ENCODE results near the gene ZNF423. TPM values are rescaled to one million over a fixed set of nuclear protein-coding genes. Genes with fewer than 3 reads are reported as not detected.

The ZNF423 gene
- total RNA-seq (2014; rRNA removed; shearing (Covaris generic)) (0.13 and 0.43 TPM in 2 replicates), polyA plus RNA-seq (2016; fragmentation: Nextera tagmentation; extraction: Ambion mirVana) (0.49 and 0.72 TPM in 2 replicates)

GRCh38 chr16:49855822-49856671 is at the start of gene ZNF423:
Gene ZNF423, minus strand, starts transcription at chr16:49856112. Its CDS starts 338 bp downstream, at chr16:49855774.
- DNase-seq, result peak; percentile 29
- Histone ChIP-seq H3K4me3 (peak within 1 kb of the TSS; percentile 77), H3K36me3 (ENCODE audit: low read depth) (no peaks in the 10 kb centered on the region), H3K27me3 (replicated peaks; ENCODE audit: insufficient read depth) (peaks cover 18% of the 10 kb centered on the region), H3K4me1 (ENCODE audit: insufficient read depth) (no peaks in the 10 kb centered on the region), H3K27ac (no peak within 1 kb of the TSS), H4K20me1 (ENCODE audit: insufficient read depth) (no peaks in the 10 kb centered on the region), H3K79me2 (ENCODE audit: insufficient read depth) (no peaks in the 10 kb centered on the region), H3K9ac (peak within 1 kb of the TSS; percentile 60), H3K4me2 (ENCODE audit: unreplicated experiment) (peak within 1 kb of the TSS; percentile 83), H2AFZ (peak within 1 kb of the TSS; percentile 83), H3K9me2 (ENCODE audit: insufficient read depth) (no peaks in the 10 kb centered on the region), H3K9me3 (ENCODE audit: low read depth) (no peaks in the 10 kb centered on the region), H3F3A (ENCODE audit: insufficient read depth) (no peaks in the 10 kb centered on the region)
- in situ Hi-C loops (cut with MboI), result no loop called here
- WGBS, 2 experiments (ENCODE audit: low coverage in 1 of 2, low lambda C conversion rate in 2 of 2, missing lambda C conversion rate in 2 of 2), result 1% methylated on average over 20 to 56 of the region's 70 CpGs
- TF ChIP-seq EZH2 (IDR thresholded peaks at IDR 0.05; ENCODE audit: insufficient read depth, poor library complexity, severe bottlenecking) (no peak), EZH2phosphoT487 (IDR thresholded peaks at IDR 0.05; ENCODE audit: insufficient read depth, low read depth) (no peak)

GRCh38 chr16:49904348-49905062 is 48.6 kb upstream of the ZNF423 start:
- H2AFZ ChIP-seq, result no peak overlapping the region

GRCh38 chr16:49902908-49903307 is 47.0 kb upstream of the ZNF423 start:
- Histone ChIP-seq H3K4me2 (ENCODE audit: unreplicated experiment) (no peak overlapping the region), H2AFZ (no peak overlapping the region), H3K4me1 (ENCODE audit: insufficient read depth) (no peaks in the 10 kb centered on the region), H3K27me3 (replicated peaks; ENCODE audit: insufficient read depth) (no peaks in the 10 kb centered on the region), H4K20me1 (ENCODE audit: insufficient read depth) (no peaks in the 10 kb centered on the region), H3K79me2 (ENCODE audit: insufficient read depth) (no peaks in the 10 kb centered on the region), H3K36me3 (ENCODE audit: low read depth) (no peaks in the 10 kb centered on the region), H3K9me2 (ENCODE audit: insufficient read depth) (no peaks in the 10 kb centered on the region), H3F3A (ENCODE audit: insufficient read depth) (no peaks in the 10 kb centered on the region), H3K27ac (no peak overlapping the region), H3K9me3 (ENCODE audit: low read depth) (no peaks in the 10 kb centered on the region), H3K9ac (no peak overlapping the region), H3K4me3 (no peak overlapping the region)
- DNase-seq, result no peak
- WGBS, 2 experiments (ENCODE audit: low coverage in 1 of 2, low lambda C conversion rate in 2 of 2, missing lambda C conversion rate in 2 of 2), result 54 to 57% methylated on average over 5 of the region's 5 CpGs
- in situ Hi-C loops (cut with MboI), result no loop called here
- TF ChIP-seq EZH2 (IDR thresholded peaks at IDR 0.05; ENCODE audit: insufficient read depth, poor library complexity, severe bottlenecking) (no peak), EZH2phosphoT487 (IDR thresholded peaks at IDR 0.05; ENCODE audit: insufficient read depth, low read depth) (no peak)

More at GRCh38 chr16:49904348-49905062, 48.6 kb upstream of the ZNF423 start:
- no peak overlapping the region for H3K4me3 ChIP-seq
- H3K27me3 ChIP-seq (replicated peaks; ENCODE audit: insufficient read depth), result no peaks in the 10 kb centered on the region
- H3K9me3 ChIP-seq (ENCODE audit: low read depth), result no peaks in the 10 kb centered on the region
- 38 to 40% methylated on average over 9 of the region's 9 CpGs for WGBS, 2 experiments (ENCODE audit: low coverage in 1 of 2, low lambda C conversion rate in 2 of 2, missing lambda C conversion rate in 2 of 2)
- H4K20me1 ChIP-seq (ENCODE audit: insufficient read depth), result no peaks in the 10 kb centered on the region
- no peaks in the 10 kb centered on the region for H3K4me1 ChIP-seq (ENCODE audit: insufficient read depth)
- no peak overlapping the region for H3K27ac ChIP-seq
- DNase-seq, result no peak
- TF ChIP-seq EZH2phosphoT487 (IDR thresholded peaks at IDR 0.05; ENCODE audit: insufficient read depth, low read depth) (no peak), EZH2 (IDR thresholded peaks at IDR 0.05; ENCODE audit: insufficient read depth, poor library complexity, severe bottlenecking) (no peak)
- no peaks in the 10 kb centered on the region for H3K36me3 ChIP-seq (ENCODE audit: low read depth)
- in situ Hi-C loops (cut with MboI), result no loop called here
- H3K4me2 ChIP-seq (ENCODE audit: unreplicated experiment), result no peak overlapping the region
- no peak overlapping the region for H3K9ac ChIP-seq
- no peaks in the 10 kb centered on the region for H3F3A ChIP-seq (ENCODE audit: insufficient read depth)
- no peaks in the 10 kb centered on the region for H3K79me2 ChIP-seq (ENCODE audit: insufficient read depth)
- H3K9me2 ChIP-seq (ENCODE audit: insufficient read depth), result no peaks in the 10 kb centered on the region

DNA sequence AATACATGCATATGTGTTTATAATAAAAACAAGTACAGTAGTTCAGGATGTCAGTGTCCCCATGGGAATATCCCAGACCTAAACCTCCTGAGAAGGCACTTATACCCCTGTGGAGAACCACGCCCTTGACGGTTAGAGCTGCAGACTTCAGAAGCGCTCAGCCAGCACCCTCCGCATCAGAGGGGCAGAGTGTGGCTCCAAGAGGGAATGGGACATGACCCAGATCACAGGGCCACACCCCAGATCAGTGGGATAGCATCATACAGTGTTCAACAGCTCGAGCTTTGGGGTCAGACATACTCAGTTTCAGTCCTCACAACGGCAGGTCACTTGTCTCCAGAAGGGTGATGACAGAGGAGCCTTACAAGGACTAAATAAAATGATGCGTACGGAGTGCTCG is 45.8 kb upstream of the ZNF423 start:
- DNase-seq, result no peak
- no peaks in the 10 kb centered on the region for H3K79me2 ChIP-seq (ENCODE audit: insufficient read depth)
- H2AFZ ChIP-seq, result no peak overlapping the region
- no peaks in the 10 kb centered on the region for H3K36me3 ChIP-seq (ENCODE audit: low read depth)
- H3K27ac ChIP-seq, result no peak overlapping the region
- no peaks in the 10 kb centered on the region for H4K20me1 ChIP-seq (ENCODE audit: insufficient read depth)
- no peak overlapping the region for H3K4me3 ChIP-seq
- WGBS, 2 experiments (ENCODE audit: low coverage in 1 of 2, low lambda C conversion rate in 2 of 2, missing lambda C conversion rate in 2 of 2), result 63 to 69% methylated on average over 9 of the region's 9 CpGs
- no peak overlapping the region for H3K9ac ChIP-seq
- in situ Hi-C loops (cut with MboI), result no loop called here
- no peak for TF ChIP-seq EZH2phosphoT487 (IDR thresholded peaks at IDR 0.05; ENCODE audit: insufficient read depth, low read depth)
- TF ChIP-seq EZH2 (IDR thresholded peaks at IDR 0.05; ENCODE audit: insufficient read depth, poor library complexity, severe bottlenecking), result no peak
- no peaks in the 10 kb centered on the region for H3K27me3 ChIP-seq (replicated peaks; ENCODE audit: insufficient read depth)
- H3K4me1 ChIP-seq (ENCODE audit: insufficient read depth), result no peaks in the 10 kb centered on the region
- no peaks in the 10 kb centered on the region for H3F3A ChIP-seq (ENCODE audit: insufficient read depth)
- H3K9me2 ChIP-seq (ENCODE audit: insufficient read depth), result no peaks in the 10 kb centered on the region
- no peaks in the 10 kb centered on the region for H3K9me3 ChIP-seq (ENCODE audit: low read depth)
- H3K4me2 ChIP-seq (ENCODE audit: unreplicated experiment), result no peak overlapping the region

Data from GM23248 (cell line).